B cell (primary cell): ENCODE measurements around the gene EFHD2. TPM values are rescaled to one million over a fixed set of nuclear protein-coding genes. Genes with fewer than 3 reads are reported as not detected.
"Not testable (repeated sequence)": the region's sequence is repeated elsewhere in the genome, so short reads cannot be mapped to it uniquely, and the experiment has no call there.

ENCODE experiments used
- ATAC-seq: fragments of 200-7000 bp; cut with Tn5 transposase; one replicate; pipeline ENCODE4 v1.10.0; 2021; ENCODE audit warnings: low read depth, mild to moderate bottlenecking, moderate number of reproducible peaks, moderate library complexity
- CTCF ChIA-PET: fragments of 350-600 bp; sonication (Branson Sonifier 250); formaldehyde crosslinking; loops from one replicate; lab custom pipeline; 2021; ENCODE audit warnings: antibody characterized with exemption, inconsistent platforms; lab: Charles Lee
- POLR2A ChIA-PET: fragments of 350-600 bp; sonication (Branson Sonifier 250); formaldehyde crosslinking; loops from one replicate; lab custom pipeline; 2021; ENCODE audit warnings: antibody characterized with exemption; lab: Charles Lee
- DNase-seq: peaks from one replicate; pipeline ENCODE4 v3.0.0; 2013
- H2AFZ ChIP-seq: 2 replicates; pipeline ENCODE4 v1.6.1; 2012; ENCODE audit warnings: mild to moderate bottlenecking, low read depth, low read length; ENCODE audit not compliant: insufficient read depth, poor library complexity, severe bottlenecking
- H3K27ac ChIP-seq, 2 donors: 1 replicate in 1 of 2; 2 replicates in 1 of 2; pipeline ENCODE4 v1.5.1; 2012 to 2013; ENCODE audit warnings: low read length in 2 of 2, mild to moderate bottlenecking in 2 of 2, moderate library complexity in 1 of 2
- H3K27me3 ChIP-seq, 4 experiments: fragments of 200-600 bp in 1 of 4; sonication (generic) in 1 of 4; replicated peaks in 1 of 4; 1 replicate in 2 of 4; 2 replicates in 2 of 4; pipeline versions ENCODE4 v1.6.1 to v1.7.0; 2013 to 2016; ENCODE audit warnings: low read length in 3 of 4, mild to moderate bottlenecking in 2 of 4, mixed read lengths in 1 of 4, moderate library complexity in 1 of 4; ENCODE audit not compliant: insufficient read depth in 4 of 4, control insufficient read depth in 3 of 4; ENCODE audit errors: control extremely low read depth in 1 of 4
- H3K36me3 ChIP-seq, 2 experiments: replicated peaks in 1 of 2; 1 replicate in 1 of 2; 2 replicates in 1 of 2; pipeline versions ENCODE4 v1.6.1 to v1.7.1; 2013; ENCODE audit warnings: low read length in 1 of 2; ENCODE audit not compliant: insufficient read depth in 2 of 2, control insufficient read depth in 1 of 2; ENCODE audit errors: control extremely low read depth in 1 of 2, extremely low read depth in 1 of 2
- H3K4me1 ChIP-seq, 2 donors: fragments of 200-600 bp in 1 of 2; sonication (generic) in 1 of 2; 1 replicate in 1 of 2; 2 replicates in 1 of 2; pipeline versions ENCODE4 v1.5.1 to v1.6.1; 2013 to 2017; ENCODE audit warnings: low read length in 2 of 2; ENCODE audit not compliant: control insufficient read depth in 2 of 2, insufficient read depth in 2 of 2
- H3K4me2 ChIP-seq: replicated peaks from 2 replicates; pipeline ENCODE3; 2012; ENCODE audit warnings: mild to moderate bottlenecking, low read depth, low read length; ENCODE audit not compliant: poor library complexity, severe bottlenecking
- H3K4me3 ChIP-seq, 5 experiments: fragments of 200-600 bp in 1 of 5; sonication (generic) in 1 of 5; 1 replicate in 3 of 5; 2 replicates in 2 of 5; pipeline versions ENCODE4 v1.5.1 to v1.7.0; 2011 to 2016; ENCODE audit warnings: low read length in 4 of 5, mild to moderate bottlenecking in 4 of 5, low read depth in 2 of 5, control low read depth in 1 of 5, moderate library complexity in 1 of 5; ENCODE audit not compliant: insufficient read depth in 1 of 5; ENCODE audit errors: control extremely low read depth in 1 of 5, extremely low read depth in 1 of 5
- H3K79me2 ChIP-seq: fragments of 200-600 bp; sonication (generic); one replicate; pipeline ENCODE4 v1.6.0; 2016; ENCODE audit warnings: low read length; ENCODE audit not compliant: control insufficient read depth, insufficient read depth
- H3K9ac ChIP-seq: fragments of 200-600 bp; sonication (generic); 2 replicates; pipeline ENCODE4 v1.6.1; 2017; ENCODE audit warnings: mild to moderate bottlenecking, low read length, moderate library complexity
- H3K9me3 ChIP-seq, 3 donors: one replicate each; pipeline versions ENCODE4 v1.6.1 to v1.7.1; 2013; ENCODE audit warnings: low read length in 2 of 3; ENCODE audit not compliant: control insufficient read depth in 2 of 3, insufficient read depth in 1 of 3; ENCODE audit errors: control extremely low read depth in 1 of 3
- H4K20me1 ChIP-seq: 2 replicates; pipeline ENCODE4 v1.6.0; 2012; ENCODE audit warnings: mild to moderate bottlenecking, low read length; ENCODE audit not compliant: insufficient read depth, control insufficient read depth, poor library complexity, severe bottlenecking
- H3K27ac Mint-ChIP-seq: one replicate; pipeline ENCODE4 v1.8.0; 2021; ENCODE audit warnings: mixed read lengths
- H3K27me3 Mint-ChIP-seq: one replicate; pipeline ENCODE4 v1.8.0; 2021; ENCODE audit warnings: mixed read lengths
- H3K4me1 Mint-ChIP-seq: one replicate; pipeline ENCODE4 v1.8.0; 2021; ENCODE audit warnings: mixed read lengths
- H3K4me3 Mint-ChIP-seq: one replicate; pipeline ENCODE4 v1.8.0; 2021; ENCODE audit warnings: mixed read lengths
- H3K9me3 Mint-ChIP-seq: one replicate; pipeline ENCODE4 v1.8.0; 2022; ENCODE audit warnings: mixed read lengths; ENCODE audit not compliant: insufficient read depth
- EZH2 ChIP-seq: IDR thresholded peaks from 2 replicates; pipeline ENCODE4 v1.6.1; 2012; ENCODE audit warnings: borderline replicate concordance, low read depth, mild to moderate bottlenecking, moderate library complexity, low read length; ENCODE audit not compliant: insufficient read depth, poor library complexity, severe bottlenecking
- WGBS: methylation state at CpG from one replicate; pipeline ENCODE4 v1.1.5; 2013; ENCODE audit warnings: missing lambda C conversion rate; ENCODE audit not compliant: insufficient coverage; 5-methylcytosine and 5-hydroxymethylcytosine counted together
- intact Hi-C: fragments of 100-400 bp; cut with micrococcal nuclease; formaldehyde crosslinking; loops from one replicate; pipeline ENCODE4 v1.10.0; 2022
- polyA plus RNA-seq: library from polyadenylated mRNA; depleted of rRNA; stranded (reverse); fragments of >200 nt; gene quantifications from 2 replicates; pipeline ENCODE4 v1.2.3, GENCODE V29; 2012
- total RNA-seq, 2 donors: library from RNA; stranded (reverse); fragments of 120-200 nt in 1 of 2; gene quantifications; 1 replicate in 1 of 2; 2 replicates in 1 of 2; pipeline versions ENCODE4 v1.2.3 to v1.2.4, GENCODE V29; 2013 to 2022
- TF ChIP-seq, protein P1 (sequence below): fragments of 200-600 bp; IDR thresholded peaks from one replicate; pipeline ENCODE4 v1.8.0; 2022; ENCODE audit warnings: antibody characterized with exemption, mild to moderate bottlenecking

EFHD2 gene
- total and polyA plus RNA-seq, 2 donors (not counting 1 experiment from before 2014, with no cell fraction given) = 39.3 to 67.2 TPM

DNA sequence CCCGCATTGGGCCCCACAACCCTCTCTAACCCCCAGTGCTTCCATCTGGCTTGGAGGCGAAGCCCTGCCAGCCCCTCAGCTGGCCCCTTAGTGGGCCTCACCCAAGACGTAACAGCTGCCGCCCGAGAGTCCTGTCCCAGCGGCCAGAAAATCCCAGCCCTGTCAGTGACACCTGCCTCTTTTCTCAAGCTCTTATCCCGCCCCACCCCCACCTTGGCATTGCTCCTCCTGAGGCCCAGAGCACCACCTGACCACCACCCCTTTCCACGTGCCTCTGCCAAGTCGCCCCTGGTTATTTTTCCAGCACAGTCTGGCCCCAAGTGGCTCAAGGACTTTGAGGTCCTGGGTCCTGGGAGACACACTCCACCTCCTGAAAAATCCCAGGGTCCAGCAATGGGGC lies 22.6 kb downstream of the EFHD2 start:
- TF ChIP-seq EZH2 = no peak
- TF ChIP-seq, protein P1, sequence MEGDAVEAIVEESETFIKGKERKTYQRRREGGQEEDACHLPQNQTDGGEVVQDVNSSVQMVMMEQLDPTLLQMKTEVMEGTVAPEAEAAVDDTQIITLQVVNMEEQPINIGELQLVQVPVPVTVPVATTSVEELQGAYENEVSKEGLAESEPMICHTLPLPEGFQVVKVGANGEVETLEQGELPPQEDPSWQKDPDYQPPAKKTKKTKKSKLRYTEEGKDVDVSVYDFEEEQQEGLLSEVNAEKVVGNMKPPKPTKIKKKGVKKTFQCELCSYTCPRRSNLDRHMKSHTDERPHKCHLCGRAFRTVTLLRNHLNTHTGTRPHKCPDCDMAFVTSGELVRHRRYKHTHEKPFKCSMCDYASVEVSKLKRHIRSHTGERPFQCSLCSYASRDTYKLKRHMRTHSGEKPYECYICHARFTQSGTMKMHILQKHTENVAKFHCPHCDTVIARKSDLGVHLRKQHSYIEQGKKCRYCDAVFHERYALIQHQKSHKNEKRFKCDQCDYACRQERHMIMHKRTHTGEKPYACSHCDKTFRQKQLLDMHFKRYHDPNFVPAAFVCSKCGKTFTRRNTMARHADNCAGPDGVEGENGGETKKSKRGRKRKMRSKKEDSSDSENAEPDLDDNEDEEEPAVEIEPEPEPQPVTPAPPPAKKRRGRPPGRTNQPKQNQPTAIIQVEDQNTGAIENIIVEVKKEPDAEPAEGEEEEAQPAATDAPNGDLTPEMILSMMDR = no peak
- Histone ChIP-seq H4K20me1 (peaks cover 7% of the 10 kb centered on the region), H3K4me2 (no peak overlapping the region)

DNA sequence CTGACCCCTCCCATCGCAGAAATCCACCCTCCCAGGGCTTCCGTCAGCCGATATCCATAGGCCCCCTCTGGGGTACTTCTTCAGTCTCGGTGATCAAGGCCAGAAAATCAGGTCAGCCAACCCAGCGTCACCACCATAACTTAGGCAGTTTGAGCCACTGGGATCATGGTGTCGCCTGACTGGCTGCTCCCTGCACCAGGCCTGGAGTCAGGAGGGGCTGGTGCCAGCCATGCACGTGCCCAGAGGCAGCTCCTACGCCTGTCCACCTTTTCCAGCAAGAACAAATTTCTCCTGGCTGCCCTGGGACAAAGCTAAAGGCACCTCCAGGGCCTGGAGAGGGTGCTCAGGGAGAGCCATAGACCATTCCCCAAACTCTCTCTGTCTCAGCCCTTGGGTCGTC lies 23.8 kb downstream of the EFHD2 start:
- no peak overlapping the region for H2AFZ ChIP-seq
- H3K4me3 ChIP-seq = no peak overlapping the region
- H3K9ac ChIP-seq = no peak overlapping the region
- ATAC-seq (no peak), DNase-seq (no peak)
- H3K9me3 ChIP-seq = no peaks in the 10 kb centered on the region
- H3K4me2 ChIP-seq = no peak overlapping the region
- no peaks in the 10 kb centered on the region for H3K4me1 ChIP-seq
- no peaks in the 10 kb centered on the region for H3K27me3 ChIP-seq
- WGBS = 98% methylated on average over 8 of the region's 9 CpGs
- Mint-ChIP-seq H3K9me3 (no peaks in the 10 kb centered on the region), H3K27me3 (no peaks in the 10 kb centered on the region), H3K4me3 (no peak overlapping the region), H3K27ac (no peak overlapping the region), H3K4me1 (no peaks in the 10 kb centered on the region)
- H3K27ac ChIP-seq = no peak overlapping the region
- no peak for TF ChIP-seq EZH2
- TF ChIP-seq, protein P1 = no peak
- no peaks in the 10 kb centered on the region for H3K79me2 ChIP-seq
- H4K20me1 ChIP-seq = peaks cover 7% of the 10 kb centered on the region
- intact Hi-C loops = loop anchor here (5.0 kb wide), 1 partner anchor 51 kb away; no protein-coding TSS in a partner anchor
- ChIA-PET POLR2A (no interaction called here), CTCF (interaction anchor here (9.6 kb wide), 1 partner anchor 110 kb away, joined by 292 read pairs; no protein-coding TSS in a partner anchor)
- peaks cover 0 to 2% of the 10 kb centered on the region in 2 experiments for H3K36me3 ChIP-seq

More for the DNA sequence above, 22.6 kb downstream of the EFHD2 start:
- H2AFZ ChIP-seq = no peak overlapping the region
- H3K9me3 Mint-ChIP-seq = no peaks in the 10 kb centered on the region
- H3K27ac Mint-ChIP-seq = no peak overlapping the region
- no peak overlapping the region for H3K27ac ChIP-seq
- peaks cover 0 to 4% of the 10 kb centered on the region in 2 experiments for H3K36me3 ChIP-seq
- no peaks in the 10 kb centered on the region for H3K27me3 Mint-ChIP-seq
- H3K27me3 ChIP-seq = no peaks in the 10 kb centered on the region
- no peaks in the 10 kb centered on the region for H3K4me1 Mint-ChIP-seq
- H3K4me3 ChIP-seq = no peak overlapping the region
- ChIA-PET POLR2A (no interaction called here), CTCF (interaction anchor here (0.9 to 9.6 kb wide), 16 partner anchors 12 to 304 kb away, joined by 3 to 292 read pairs (median 5); no protein-coding TSS in a partner anchor)
- DNase-seq (no peak), ATAC-seq (no peak)
- H3K4me3 Mint-ChIP-seq = no peak overlapping the region
- no peaks in the 10 kb centered on the region for H3K4me1 ChIP-seq
- intact Hi-C loops = loop anchor here (5.0 kb wide), 1 partner anchor 50 kb away; no protein-coding TSS in a partner anchor
- no peaks in the 10 kb centered on the region for H3K9me3 ChIP-seq
- 94% methylated on average over 8 of the region's 9 CpGs for WGBS
- no peaks in the 10 kb centered on the region for H3K79me2 ChIP-seq
- no peak overlapping the region for H3K9ac ChIP-seq

DNA sequence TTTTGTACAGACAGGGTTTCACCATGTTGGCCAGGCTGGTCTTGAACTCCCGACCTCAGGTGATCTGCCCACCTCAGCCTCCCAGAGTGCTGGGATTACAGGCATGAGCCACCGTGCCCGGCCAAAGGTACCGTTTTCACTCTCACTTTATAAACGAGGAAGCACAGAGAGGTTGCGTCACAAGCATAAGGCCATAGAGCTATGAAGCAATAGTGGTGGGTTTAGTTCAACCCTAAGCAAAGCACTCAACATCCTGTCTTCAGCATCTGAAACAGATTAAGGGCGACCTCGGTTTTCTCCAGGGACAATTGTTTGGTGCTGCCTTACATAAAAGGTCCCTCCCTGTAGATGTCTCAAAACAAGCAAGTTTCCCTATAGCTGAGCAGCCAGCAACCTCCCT lies 25.1 kb downstream of the EFHD2 start:
- H3K4me2 ChIP-seq, H3K9me3 ChIP-seq, H3K36me3 ChIP-seq, H3K27ac ChIP-seq, H3K27me3 ChIP-seq, ATAC-seq, POLR2A ChIA-PET, H4K20me1 ChIP-seq, H3K9ac ChIP-seq, H3K4me3 Mint-ChIP-seq, H3K27me3 Mint-ChIP-seq, H2AFZ ChIP-seq, H3K9me3 Mint-ChIP-seq, H3K27ac Mint-ChIP-seq, H3K79me2 ChIP-seq, H3K4me3 ChIP-seq, H3K4me1 Mint-ChIP-seq, DNase-seq, H3K4me1 ChIP-seq: not testable (repeated sequence)
- WGBS = 88% methylated on average over 1 of the region's 8 CpGs
- intact Hi-C loops = loop anchor here (5.0 kb wide), 1 partner anchor 52 kb away; no protein-coding TSS in a partner anchor
- CTCF ChIA-PET = interaction anchor here (0.6 to 9.6 kb wide), 3 partner anchors 17 to 306 kb away, joined by 3 to 292 read pairs (median 5); no protein-coding TSS in a partner anchor
